H1 (cell line): ENCODE data around the gene UNC119B.

Experiments used
- ASH2L ChIP-seq: fragments of 200-600, 300-600 bp; sonication (generic); IDR thresholded peaks from one replicate; pipeline ENCODE4 v1.7.1; 2017; ENCODE audit warnings: low read length
- CEBPB ChIP-seq: IDR thresholded peaks from 2 replicates; pipeline ENCODE4 v1.6.1; 2012; ENCODE audit warnings: low read depth, low read length
- EP300 ChIP-seq, 2 experiments: IDR thresholded peaks; 1 replicate in 1 of 2; 2 replicates in 1 of 2; pipeline ENCODE4 v1.6.1; 2011 to 2012; ENCODE audit warnings: low read depth in 2 of 2, low read length in 2 of 2, mild to moderate bottlenecking in 2 of 2, borderline replicate concordance in 1 of 2, inconsistent platforms in 1 of 2, moderate library complexity in 1 of 2
- EZH2 ChIP-seq: fragments of 200-600 bp; sonication (generic); IDR thresholded peaks from 2 replicates; pipeline ENCODE4 v1.7.1; 2012; ENCODE audit warnings: low read depth, mild to moderate bottlenecking, moderate library complexity, low read length, inconsistent platforms; ENCODE audit not compliant: severe bottlenecking
- NRF1 ChIP-seq: IDR thresholded peaks from 2 replicates; pipeline ENCODE4 v1.6.1; 2011; ENCODE audit warnings: mild to moderate bottlenecking, low read depth, low read length, improper control_type of control experiment
- POLR2A ChIP-seq, 2 experiments: IDR thresholded peaks; 1 replicate in 1 of 2; 2 replicates in 1 of 2; pipeline ENCODE4 v1.6.1; 2011; ENCODE audit warnings: low read depth in 2 of 2, low read length in 2 of 2, mild to moderate bottlenecking in 2 of 2; ENCODE audit errors: control extremely low read depth in 1 of 2
- SIN3A ChIP-seq, 2 experiments: IDR thresholded peaks in 1 of 2; conservative IDR thresholded peaks in 1 of 2; 2 replicates each; pipeline ENCODE4 v1.6.1; 2011 to 2012; ENCODE audit warnings: low read length in 2 of 2, improper control_type of control experiment in 1 of 2, low read depth in 1 of 2, mild to moderate bottlenecking in 1 of 2
- SP2 ChIP-seq: IDR thresholded peaks from 2 replicates; pipeline ENCODE4 v1.6.1; 2012; ENCODE audit warnings: mild to moderate bottlenecking, low read length, inconsistent platforms
- SRF ChIP-seq: IDR thresholded peaks from 2 replicates; pipeline ENCODE4 v1.6.1; 2011; ENCODE audit warnings: mild to moderate bottlenecking, low read depth, low read length, moderate library complexity
- TBP ChIP-seq: IDR thresholded peaks from 2 replicates; pipeline ENCODE4 v1.6.1; 2011; ENCODE audit warnings: low read depth, low read length, improper control_type of control experiment
- TF ChIP-seq, protein P1 (sequence below), 3 experiments: IDR thresholded peaks; 1 replicate in 2 of 3; 2 replicates in 1 of 3; pipeline versions ENCODE4 v1.5.1 to v1.6.1; 2011; ENCODE audit warnings: low read length in 3 of 3, mild to moderate bottlenecking in 3 of 3, inconsistent platforms in 2 of 3, low read depth in 1 of 3, moderate library complexity in 1 of 3; ENCODE audit not compliant: insufficient read depth in 1 of 3; ENCODE audit errors: control extremely low read depth in 1 of 3
- TF ChIP-seq, protein P2 (sequence below): IDR thresholded peaks from 2 replicates; pipeline ENCODE4 v1.6.1; 2011; ENCODE audit warnings: low read length, improper control_type of control experiment

GRCh38 chr12:120688527-120689071 lies 21.7 kb upstream of the UNC119B start:
- TF ChIP-seq POLR2A (IDR thresholded peaks at IDR 0.05; ENCODE audit: control extremely low read depth in 1 of 2, low read depth in 2 of 2, low read length in 2 of 2) (no peak), EZH2 (no peak), SP2 (no peak), CEBPB (no peak), NRF1 (no peak), ASH2L (no peak), SRF (no peak), SIN3A (conservative IDR thresholded peaks at IDR 0.05 in 1 of 2, IDR thresholded peaks at IDR 0.05 in 1 of 2; ENCODE audit: low read depth in 1 of 2, low read length in 2 of 2) (no peak), TBP (no peak), EP300 (IDR thresholded peaks at IDR 0.05; ENCODE audit: borderline replicate concordance in 1 of 2, low read depth in 2 of 2, low read length in 2 of 2) (no peak)
- TF ChIP-seq, protein P1, sequence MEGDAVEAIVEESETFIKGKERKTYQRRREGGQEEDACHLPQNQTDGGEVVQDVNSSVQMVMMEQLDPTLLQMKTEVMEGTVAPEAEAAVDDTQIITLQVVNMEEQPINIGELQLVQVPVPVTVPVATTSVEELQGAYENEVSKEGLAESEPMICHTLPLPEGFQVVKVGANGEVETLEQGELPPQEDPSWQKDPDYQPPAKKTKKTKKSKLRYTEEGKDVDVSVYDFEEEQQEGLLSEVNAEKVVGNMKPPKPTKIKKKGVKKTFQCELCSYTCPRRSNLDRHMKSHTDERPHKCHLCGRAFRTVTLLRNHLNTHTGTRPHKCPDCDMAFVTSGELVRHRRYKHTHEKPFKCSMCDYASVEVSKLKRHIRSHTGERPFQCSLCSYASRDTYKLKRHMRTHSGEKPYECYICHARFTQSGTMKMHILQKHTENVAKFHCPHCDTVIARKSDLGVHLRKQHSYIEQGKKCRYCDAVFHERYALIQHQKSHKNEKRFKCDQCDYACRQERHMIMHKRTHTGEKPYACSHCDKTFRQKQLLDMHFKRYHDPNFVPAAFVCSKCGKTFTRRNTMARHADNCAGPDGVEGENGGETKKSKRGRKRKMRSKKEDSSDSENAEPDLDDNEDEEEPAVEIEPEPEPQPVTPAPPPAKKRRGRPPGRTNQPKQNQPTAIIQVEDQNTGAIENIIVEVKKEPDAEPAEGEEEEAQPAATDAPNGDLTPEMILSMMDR (IDR thresholded peaks at IDR 0.05; ENCODE audit: control extremely low read depth in 1 of 3, insufficient read depth in 1 of 3, low read depth in 1 of 3, low read length in 3 of 3): no peak
- TF ChIP-seq, protein P2, sequence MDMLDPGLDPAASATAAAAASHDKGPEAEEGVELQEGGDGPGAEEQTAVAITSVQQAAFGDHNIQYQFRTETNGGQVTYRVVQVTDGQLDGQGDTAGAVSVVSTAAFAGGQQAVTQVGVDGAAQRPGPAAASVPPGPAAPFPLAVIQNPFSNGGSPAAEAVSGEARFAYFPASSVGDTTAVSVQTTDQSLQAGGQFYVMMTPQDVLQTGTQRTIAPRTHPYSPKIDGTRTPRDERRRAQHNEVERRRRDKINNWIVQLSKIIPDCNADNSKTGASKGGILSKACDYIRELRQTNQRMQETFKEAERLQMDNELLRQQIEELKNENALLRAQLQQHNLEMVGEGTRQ: no peak
